HepG2 (cell line): Measurements from ENCODE around the gene PSMD6. TPM values are rescaled to one million over a fixed set of nuclear protein-coding genes. Genes with fewer than 3 reads are reported as not detected.

ENCODE experiments used
- HNRNPLL ChIP-seq: fragments of 200-400 bp; formaldehyde crosslinking; IDR thresholded peaks from 2 replicates; pipeline ENCODE4 v1.6.1; 2017; ENCODE audit warnings: mild to moderate bottlenecking, low read depth, low read length; ENCODE audit not compliant: poor library complexity, severe bottlenecking
- MAFF ChIP-seq: IDR thresholded peaks from 2 replicates; pipeline ENCODE4 v1.6.1; 2011; ENCODE audit warnings: low read depth, low read length, improper control_type of control experiment
- MXD4 ChIP-seq: IDR thresholded peaks from 2 replicates; pipeline ENCODE4 v1.6.1; 2016; ENCODE audit warnings: mild to moderate bottlenecking, missing biosample characterization, missing genetic modification reagents
- PITX1 ChIP-seq: sonication (generic); formaldehyde crosslinking; IDR thresholded peaks from 2 replicates; pipeline ENCODE4 v1.5.1; 2020; ENCODE audit warnings: mild to moderate bottlenecking, missing genetic modification reagents
- RNF2 ChIP-seq: fragments of 450-650 bp; conservative IDR thresholded peaks from 2 replicates; pipeline ENCODE4 v1.6.1; 2016; ENCODE audit warnings: low read depth
- STAT5B ChIP-seq: sonication (generic); formaldehyde crosslinking; IDR thresholded peaks from 2 replicates; pipeline ENCODE4 v1.4.0; 2020; ENCODE audit warnings: missing genetic modification reagents
- TBP ChIP-seq: sonication (generic); formaldehyde crosslinking; IDR thresholded peaks from 2 replicates; pipeline ENCODE4 v1.5.0; 2020; ENCODE audit warnings: missing genetic modification reagents
- XRCC5 ChIP-seq: fragments of 200-400 bp; formaldehyde crosslinking; optimal IDR thresholded peaks from 2 replicates; pipeline ENCODE3; 2017; ENCODE audit warnings: mild to moderate bottlenecking, low read length
- YY1 ChIP-seq: IDR thresholded peaks from 2 replicates; pipeline ENCODE4 v1.6.1; 2011; ENCODE audit warnings: low read length, low read depth, moderate library complexity, mild to moderate bottlenecking; ENCODE audit not compliant: insufficient read depth, insufficient replicate concordance
- ZFP1 ChIP-seq: IDR thresholded peaks from 2 replicates; pipeline ENCODE4 v1.6.1; 2016
- ZFP36L1 ChIP-seq: sonication (generic); formaldehyde crosslinking; IDR thresholded peaks from 2 replicates; pipeline ENCODE4 v1.8.0; 2022; ENCODE audit warnings: mild to moderate bottlenecking, missing genetic modification reagents, moderate library complexity
- ZNF282 ChIP-seq: fragments of 450-650 bp; IDR thresholded peaks from 2 replicates; pipeline ENCODE4 v1.6.1; 2018; ENCODE audit not compliant: partially characterized antibody
- ZNF605 ChIP-seq: sonication (generic); formaldehyde crosslinking; IDR thresholded peaks from 2 replicates; pipeline ENCODE4 v1.8.0; 2022; ENCODE audit warnings: mild to moderate bottlenecking, missing genetic modification reagents
- ZNF614 ChIP-seq: IDR thresholded peaks from 2 replicates; pipeline ENCODE4 v1.6.1; 2018; ENCODE audit warnings: missing biosample characterization, missing genetic modification reagents, inconsistent platforms, borderline replicate concordance
- ZNF713 ChIP-seq: sonication (generic); formaldehyde crosslinking; IDR thresholded peaks from 2 replicates; pipeline ENCODE4 v1.4.0; 2020; ENCODE audit warnings: mild to moderate bottlenecking, missing genetic modification reagents
- ZNF781 ChIP-seq: sonication (generic); formaldehyde crosslinking; IDR thresholded peaks from 2 replicates; pipeline ENCODE4 v1.5.1; 2020; ENCODE audit warnings: borderline replicate concordance, mild to moderate bottlenecking, missing genetic modification reagents; ENCODE audit errors: not compliant biosample characterization
- polyA plus RNA-seq, 8 experiments: library from polyadenylated mRNA; depleted of rRNA in 3 of 8; stranded (reverse) in 7 of 8; unstranded in 1 of 8; fragments of >200 nt; fragmentation: Illumina TruSeq in 4 of 8; extraction: Trizol in 4 of 8; gene quantifications; 2 replicates each; pipeline versions ENCODE4 v1.2.1 to v1.2.3, GENCODE V29; 2011 to 2016; ENCODE audit warnings: low read depth in 4 of 8, missing spikeins in 1 of 8, mixed read lengths in 1 of 8; ENCODE audit not compliant: insufficient read depth in 1 of 8
- total RNA-seq, 5 experiments: library from RNA; depleted of rRNA; stranded (reverse); fragments of >200 nt; fragmentation: Illumina TruSeq; extraction: Trizol; gene quantifications; 2 replicates each; pipeline ENCODE4 v1.2.3, GENCODE V29; 2016; ENCODE audit warnings: low read depth in 1 of 5
- TF ChIP-seq, protein P1 (sequence below): sonication (generic); formaldehyde crosslinking; IDR thresholded peaks from 2 replicates; pipeline ENCODE4 v1.5.0; 2020; ENCODE audit warnings: missing genetic modification reagents, mild to moderate bottlenecking, borderline replicate concordance
- TF ChIP-seq, protein P2 (sequence below): IDR thresholded peaks from 2 replicates; pipeline ENCODE4 v1.6.1; 2012; ENCODE audit warnings: low read depth, low read length, improper control_type of control experiment
- TF ChIP-seq, protein P3 (sequence below): sonication (generic); formaldehyde crosslinking; IDR thresholded peaks from 2 replicates; pipeline ENCODE4 v1.9.0; 2022; ENCODE audit warnings: low read depth, missing genetic modification reagents
- TF ChIP-seq, protein P4 (sequence below): sonication (generic); formaldehyde crosslinking; IDR thresholded peaks from 2 replicates; pipeline ENCODE4; 2020; ENCODE audit warnings: missing genetic modification reagents, mild to moderate bottlenecking, borderline replicate concordance

PSMD6 gene
- total and polyA plus RNA-seq, 2 of the 13 experiments (the other 11 are each of a cell fraction or from before 2014, with no cell fraction given), result 36.8 to 117 TPM

DNA sequence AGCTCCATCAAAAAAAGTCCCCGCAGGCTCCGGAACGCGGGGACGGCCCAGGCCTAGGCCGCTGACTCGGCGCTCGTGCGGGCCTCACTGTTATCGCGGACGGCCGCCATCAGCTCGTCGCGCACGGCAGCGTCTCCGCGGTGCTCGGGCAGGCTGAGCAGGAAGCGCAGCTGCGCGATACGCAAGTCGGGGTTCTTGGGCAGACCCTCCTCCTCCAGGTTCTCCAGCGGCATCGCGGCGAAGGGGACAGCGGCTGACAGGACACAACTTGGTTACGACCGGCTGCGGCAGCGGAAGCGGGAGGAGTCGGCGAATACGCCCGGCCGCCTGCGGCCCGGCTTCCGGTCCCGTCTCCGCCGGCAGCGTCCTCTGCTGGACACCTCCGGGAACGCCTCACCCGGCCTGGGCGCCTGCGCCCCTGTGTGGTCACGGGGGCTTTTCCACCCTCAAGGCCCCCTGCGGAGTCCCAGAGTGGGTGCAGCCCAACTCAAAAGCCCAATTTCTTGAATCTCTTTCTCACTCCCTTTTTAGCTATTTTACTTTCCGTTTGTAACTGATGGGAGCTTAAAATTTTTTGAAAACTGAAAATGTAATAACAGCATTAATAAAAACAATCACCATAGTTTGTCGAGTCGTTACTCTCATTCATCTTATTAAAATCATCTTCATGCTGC lies at the start of gene PSMD6 (continued):
- TF ChIP-seq ZNF614 (CRISPR knock-in tag) (peak; percentile 88), YY1 (peak; percentile 70), XRCC5 (peak; percentile 97), ZFP36L1 (0 out of 2 replicates have a peak, but pooled peaks have one; percentile 50), RNF2 (peak; percentile 85), ZNF781 (CRISPR knock-in tag) (no peak), ZFP1 (0 out of 2 replicates have a peak, but pooled peaks have one; percentile 52), ZNF282 (no peak), MAFF (no peak; the same call in 1 of the 2 replicates), MXD4 (CRISPR knock-in tag) (no peak), HNRNPLL (peak; percentile 83), TBP (CRISPR knock-in tag) (peak; percentile 72; the same call in 1 of the 2 replicates), STAT5B (CRISPR knock-in tag) (peak; percentile 45; the same call in 1 of the 2 replicates), PITX1 (CRISPR knock-in tag) (peak; percentile 63; the same call in 1 of the 2 replicates), ZNF713 (CRISPR knock-in tag) (peak; percentile 74; the same call in 1 of the 2 replicates), ZNF605 (CRISPR knock-in tag) (peak; percentile 97)
- TF ChIP-seq, protein P1, sequence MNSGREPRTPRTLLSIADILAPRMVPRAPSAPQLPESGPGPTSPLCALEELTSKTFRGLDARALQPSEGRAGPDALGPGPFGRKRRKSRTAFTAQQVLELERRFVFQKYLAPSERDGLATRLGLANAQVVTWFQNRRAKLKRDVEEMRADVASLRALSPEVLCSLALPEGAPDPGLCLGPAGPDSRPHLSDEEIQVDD (CRISPR knock-in tag), result peak; percentile 81; the same call in 1 of the 2 replicates
- TF ChIP-seq, protein P2, sequence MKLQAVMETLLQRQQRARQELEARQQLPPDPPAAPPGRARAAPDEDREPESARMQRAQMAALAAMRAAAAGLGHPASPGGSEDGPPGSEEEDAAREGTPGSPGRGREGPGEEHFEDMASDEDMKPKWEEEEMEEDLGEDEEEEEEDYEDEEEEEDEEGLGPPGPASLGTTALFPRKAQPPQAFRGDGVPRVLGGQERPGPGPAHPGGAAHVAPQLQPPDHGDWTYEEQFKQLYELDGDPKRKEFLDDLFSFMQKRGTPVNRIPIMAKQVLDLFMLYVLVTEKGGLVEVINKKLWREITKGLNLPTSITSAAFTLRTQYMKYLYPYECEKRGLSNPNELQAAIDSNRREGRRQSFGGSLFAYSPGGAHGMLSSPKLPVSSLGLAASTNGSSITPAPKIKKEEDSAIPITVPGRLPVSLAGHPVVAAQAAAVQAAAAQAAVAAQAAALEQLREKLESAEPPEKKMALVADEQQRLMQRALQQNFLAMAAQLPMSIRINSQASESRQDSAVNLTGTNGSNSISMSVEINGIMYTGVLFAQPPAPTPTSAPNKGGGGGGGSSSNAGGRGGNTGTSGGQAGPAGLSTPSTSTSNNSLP, result no peak; the same call in 1 of the 2 replicates
- TF ChIP-seq, protein P3, sequence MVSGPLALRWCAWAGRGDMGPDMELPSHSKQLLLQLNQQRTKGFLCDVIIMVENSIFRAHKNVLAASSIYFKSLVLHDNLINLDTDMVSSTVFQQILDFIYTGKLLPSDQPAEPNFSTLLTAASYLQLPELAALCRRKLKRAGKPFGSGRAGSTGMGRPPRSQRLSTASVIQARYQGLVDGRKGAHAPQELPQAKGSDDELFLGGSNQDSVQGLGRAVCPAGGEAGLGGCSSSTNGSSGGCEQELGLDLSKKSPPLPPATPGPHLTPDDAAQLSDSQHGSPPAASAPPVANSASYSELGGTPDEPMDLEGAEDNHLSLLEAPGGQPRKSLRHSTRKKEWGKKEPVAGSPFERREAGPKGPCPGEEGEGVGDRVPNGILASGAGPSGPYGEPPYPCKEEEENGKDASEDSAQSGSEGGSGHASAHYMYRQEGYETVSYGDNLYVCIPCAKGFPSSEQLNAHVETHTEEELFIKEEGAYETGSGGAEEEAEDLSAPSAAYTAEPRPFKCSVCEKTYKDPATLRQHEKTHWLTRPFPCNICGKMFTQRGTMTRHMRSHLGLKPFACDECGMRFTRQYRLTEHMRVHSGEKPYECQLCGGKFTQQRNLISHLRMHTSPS, result peak; percentile 30; the same call in 1 of the 2 replicates
- TF ChIP-seq, protein P4, sequence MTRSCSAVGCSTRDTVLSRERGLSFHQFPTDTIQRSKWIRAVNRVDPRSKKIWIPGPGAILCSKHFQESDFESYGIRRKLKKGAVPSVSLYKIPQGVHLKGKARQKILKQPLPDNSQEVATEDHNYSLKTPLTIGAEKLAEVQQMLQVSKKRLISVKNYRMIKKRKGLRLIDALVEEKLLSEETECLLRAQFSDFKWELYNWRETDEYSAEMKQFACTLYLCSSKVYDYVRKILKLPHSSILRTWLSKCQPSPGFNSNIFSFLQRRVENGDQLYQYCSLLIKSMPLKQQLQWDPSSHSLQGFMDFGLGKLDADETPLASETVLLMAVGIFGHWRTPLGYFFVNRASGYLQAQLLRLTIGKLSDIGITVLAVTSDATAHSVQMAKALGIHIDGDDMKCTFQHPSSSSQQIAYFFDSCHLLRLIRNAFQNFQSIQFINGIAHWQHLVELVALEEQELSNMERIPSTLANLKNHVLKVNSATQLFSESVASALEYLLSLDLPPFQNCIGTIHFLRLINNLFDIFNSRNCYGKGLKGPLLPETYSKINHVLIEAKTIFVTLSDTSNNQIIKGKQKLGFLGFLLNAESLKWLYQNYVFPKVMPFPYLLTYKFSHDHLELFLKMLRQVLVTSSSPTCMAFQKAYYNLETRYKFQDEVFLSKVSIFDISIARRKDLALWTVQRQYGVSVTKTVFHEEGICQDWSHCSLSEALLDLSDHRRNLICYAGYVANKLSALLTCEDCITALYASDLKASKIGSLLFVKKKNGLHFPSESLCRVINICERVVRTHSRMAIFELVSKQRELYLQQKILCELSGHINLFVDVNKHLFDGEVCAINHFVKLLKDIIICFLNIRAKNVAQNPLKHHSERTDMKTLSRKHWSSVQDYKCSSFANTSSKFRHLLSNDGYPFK (CRISPR knock-in tag), result peak; percentile 89
